Gastrocnemius medialis (tissue), 4 donors: Measurements from ENCODE around the gene ZDHHC3.

Source experiments
- CTCF ChIP-seq, 5 experiments: fragments of 450-650 bp in 3 of 5; fragments of 200-600 bp in 2 of 5; sonication (generic) in 2 of 5; IDR thresholded peaks in 4 of 5; conservative IDR thresholded peaks in 1 of 5; 1 replicate in 4 of 5; 2 replicates in 1 of 5; pipeline ENCODE4 v1.5.1; 2016 to 2019; ENCODE audit warnings: antibody characterized with exemption in 5 of 5, mild to moderate bottlenecking in 3 of 5, moderate library complexity in 3 of 5
- POLR2A ChIP-seq, 2 donors: fragments of 450-650 bp; IDR thresholded peaks; one replicate each; pipeline ENCODE4 v1.6.1; 2017; ENCODE audit warnings: antibody characterized with exemption in 2 of 2, mild to moderate bottlenecking in 2 of 2, moderate library complexity in 2 of 2

- TF ChIP-seq POLR2A (IDR thresholded peaks at IDR 0.05): no peak
- TF ChIP-seq CTCF (IDR thresholded peaks at IDR 0.05 in 4 of 5, conservative IDR thresholded peaks at IDR 0.05 in 1 of 5): no peak
These were observed 9.1 kb downstream of the ZDHHC3 start for GRCh38 chr3:44966795-44967278.
